ENCODE data around the gene TBL1X.

The TBL1X gene

GRCh38 chrX:9466124-9466495 lies 1.3 kb downstream of the TBL1X start:
- TF ChIP-seq POLR2AphosphoS5 (IDR thresholded peaks at IDR 0.05; ENCODE audit: low read depth, low read length) = no peak
- no peak for TF ChIP-seq REST (IDR thresholded peaks at IDR 0.05; ENCODE audit: insufficient read depth in 1 of 2, low read depth in 2 of 2, low read length in 2 of 2)
- no peak for TF ChIP-seq FOXP2 (optimal IDR thresholded peaks at IDR 0.05; ENCODE audit: borderline replicate concordance, extremely low read depth, extremely low read length, insufficient read depth)
- no peak for TF ChIP-seq TAF1 (IDR thresholded peaks at IDR 0.05; ENCODE audit: borderline replicate concordance, insufficient read depth, low read length)
- no peak; the same call in 1 of the 2 replicates for TF ChIP-seq SIN3A (IDR thresholded peaks at IDR 0.05; ENCODE audit: borderline replicate concordance, insufficient read depth, low read length)

- no peak for TF ChIP-seq FOXP2 (optimal IDR thresholded peaks at IDR 0.05; ENCODE audit: borderline replicate concordance, extremely low read depth, extremely low read length, insufficient read depth)
- no peak for TF ChIP-seq SIN3A (IDR thresholded peaks at IDR 0.05; ENCODE audit: borderline replicate concordance, insufficient read depth, low read length)
- TF ChIP-seq POLR2AphosphoS5 (IDR thresholded peaks at IDR 0.05; ENCODE audit: low read depth, low read length) = no peak
- no peak for TF ChIP-seq TAF1 (IDR thresholded peaks at IDR 0.05; ENCODE audit: borderline replicate concordance, insufficient read depth, low read length)
- no peak for TF ChIP-seq REST (IDR thresholded peaks at IDR 0.05; ENCODE audit: insufficient read depth in 1 of 2, low read depth in 2 of 2, low read length in 2 of 2)
Measured at GRCh38 chrX:9466736-9467135, 1.9 kb downstream of the TBL1X start.

- TF ChIP-seq TAF1 (IDR thresholded peaks at IDR 0.05; ENCODE audit: borderline replicate concordance, insufficient read depth, low read length) (no peak), POLR2AphosphoS5 (IDR thresholded peaks at IDR 0.05; ENCODE audit: low read depth, low read length) (no peak), SIN3A (IDR thresholded peaks at IDR 0.05; ENCODE audit: borderline replicate concordance, insufficient read depth, low read length) (no peak), REST (IDR thresholded peaks at IDR 0.05; ENCODE audit: insufficient read depth in 1 of 2, low read depth in 2 of 2, low read length in 2 of 2) (no peak), FOXP2 (optimal IDR thresholded peaks at IDR 0.05; ENCODE audit: borderline replicate concordance, extremely low read depth, extremely low read length, insufficient read depth) (no peak)
Measured at GRCh38 chrX:9467146-9467545, 2.3 kb downstream of the TBL1X start.

GRCh38 chrX:9467751-9468150 lies 2.9 kb downstream of the TBL1X start:
- TF ChIP-seq TAF1 (IDR thresholded peaks at IDR 0.05; ENCODE audit: borderline replicate concordance, insufficient read depth, low read length) (no peak), POLR2AphosphoS5 (IDR thresholded peaks at IDR 0.05; ENCODE audit: low read depth, low read length) (no peak), REST (IDR thresholded peaks at IDR 0.05; ENCODE audit: insufficient read depth in 1 of 2, low read depth in 2 of 2, low read length in 2 of 2) (no peak)

GRCh38 chrX:9471571-9471985 lies 6.7 kb downstream of the TBL1X start:
- TF ChIP-seq REST (IDR thresholded peaks at IDR 0.05; ENCODE audit: insufficient read depth in 1 of 2, low read depth in 2 of 2, low read length in 2 of 2) = no peak
- TF ChIP-seq POLR2AphosphoS5 (IDR thresholded peaks at IDR 0.05; ENCODE audit: low read depth, low read length) = no peak
- TF ChIP-seq FOXP2 (optimal IDR thresholded peaks at IDR 0.05; ENCODE audit: borderline replicate concordance, extremely low read depth, extremely low read length, insufficient read depth) = no peak
- no peak for TF ChIP-seq SIN3A (IDR thresholded peaks at IDR 0.05; ENCODE audit: borderline replicate concordance, insufficient read depth, low read length)
- no peak for TF ChIP-seq TAF1 (IDR thresholded peaks at IDR 0.05; ENCODE audit: borderline replicate concordance, insufficient read depth, low read length)
